ENCODE data around the gene CREB3L4.

DNA sequence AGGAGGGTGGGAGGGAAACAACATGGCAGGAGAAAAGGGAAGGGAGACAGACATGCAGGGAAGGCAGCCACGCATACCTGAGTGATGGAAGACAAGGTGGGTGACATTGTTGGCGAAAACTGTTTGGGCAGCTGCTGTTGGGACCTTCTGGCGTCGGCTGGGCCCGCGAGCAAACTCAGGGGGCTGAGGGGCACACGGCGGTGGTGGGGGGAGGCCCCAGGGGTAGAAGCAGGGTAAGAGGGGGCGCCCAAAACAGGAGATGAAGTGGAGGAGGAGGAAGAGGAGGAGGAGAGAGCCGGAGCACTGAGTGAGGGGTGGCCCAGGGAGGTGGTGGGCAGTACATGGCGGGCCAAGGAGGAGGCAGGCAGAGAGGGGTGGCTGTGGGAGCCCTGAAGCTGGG is 16.5 kb upstream of the CREB3L4 start:
- TF ChIP-seq, protein P1, sequence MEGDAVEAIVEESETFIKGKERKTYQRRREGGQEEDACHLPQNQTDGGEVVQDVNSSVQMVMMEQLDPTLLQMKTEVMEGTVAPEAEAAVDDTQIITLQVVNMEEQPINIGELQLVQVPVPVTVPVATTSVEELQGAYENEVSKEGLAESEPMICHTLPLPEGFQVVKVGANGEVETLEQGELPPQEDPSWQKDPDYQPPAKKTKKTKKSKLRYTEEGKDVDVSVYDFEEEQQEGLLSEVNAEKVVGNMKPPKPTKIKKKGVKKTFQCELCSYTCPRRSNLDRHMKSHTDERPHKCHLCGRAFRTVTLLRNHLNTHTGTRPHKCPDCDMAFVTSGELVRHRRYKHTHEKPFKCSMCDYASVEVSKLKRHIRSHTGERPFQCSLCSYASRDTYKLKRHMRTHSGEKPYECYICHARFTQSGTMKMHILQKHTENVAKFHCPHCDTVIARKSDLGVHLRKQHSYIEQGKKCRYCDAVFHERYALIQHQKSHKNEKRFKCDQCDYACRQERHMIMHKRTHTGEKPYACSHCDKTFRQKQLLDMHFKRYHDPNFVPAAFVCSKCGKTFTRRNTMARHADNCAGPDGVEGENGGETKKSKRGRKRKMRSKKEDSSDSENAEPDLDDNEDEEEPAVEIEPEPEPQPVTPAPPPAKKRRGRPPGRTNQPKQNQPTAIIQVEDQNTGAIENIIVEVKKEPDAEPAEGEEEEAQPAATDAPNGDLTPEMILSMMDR (tag by site-specific recombination; IDR thresholded peaks at IDR 0.05) = no peak
- no peak for TF ChIP-seq WT1 (tag by site-specific recombination; IDR thresholded peaks at IDR 0.05)
- no peak for TF ChIP-seq ZNF274 (IDR thresholded peaks at IDR 0.05; ENCODE audit: low read length)
- TF ChIP-seq ZNF274 (tag by site-specific recombination; IDR thresholded peaks at IDR 0.05; ENCODE audit: borderline replicate concordance) = no peak
- TF ChIP-seq MYNN (tag by site-specific recombination; IDR thresholded peaks at IDR 0.05; ENCODE audit: borderline replicate concordance) = no peak
- no peak for TF ChIP-seq TCF7L2 (IDR thresholded peaks at IDR 0.05; ENCODE audit: borderline replicate concordance, low read depth, low read length)
- no peak for TF ChIP-seq ZNF266 (tag by site-specific recombination; IDR thresholded peaks at IDR 0.05; ENCODE audit: low read depth)
- TF ChIP-seq ZEB2 (tag by site-specific recombination; IDR thresholded peaks at IDR 0.05) = no peak
- no peak for TF ChIP-seq HOXA7 (CRISPR knock-in tag; IDR thresholded peaks at IDR 0.05; ENCODE audit: borderline replicate concordance)

Measured in HEK293 (cell line).